HG03025 (cell line): ENCODE measurements around the gene CCNQ.

Experiments used
- ATAC-seq: cut with Tn5 transposase; IDR thresholded peaks from one replicate; pipeline ENCODE4 v1.9.1; 2021; ENCODE audit warnings: mild to moderate bottlenecking, moderate library complexity; ENCODE audit not compliant: unreplicated experiment, low FRiP score

CCNQ gene

GRCh38 chrX:153546386-153546785, 52.6 kb downstream of the CCNQ start:
- ATAC-seq: no peak

GRCh38 chrX:153544727-153545126, 54.2 kb downstream of the CCNQ start:
- ATAC-seq: no peak

- no peak for ATAC-seq
These were observed 59.0 kb downstream of the CCNQ start for GRCh38 chrX:153539979-153540358.

- ATAC-seq: peak; percentile 51
These were observed 59.6 kb downstream of the CCNQ start for GRCh38 chrX:153539171-153539978.

GRCh38 chrX:153538424-153538823, 60.5 kb downstream of the CCNQ start:
- no peak for ATAC-seq
